ENCODE data around the gene SRSF1.

DNA sequence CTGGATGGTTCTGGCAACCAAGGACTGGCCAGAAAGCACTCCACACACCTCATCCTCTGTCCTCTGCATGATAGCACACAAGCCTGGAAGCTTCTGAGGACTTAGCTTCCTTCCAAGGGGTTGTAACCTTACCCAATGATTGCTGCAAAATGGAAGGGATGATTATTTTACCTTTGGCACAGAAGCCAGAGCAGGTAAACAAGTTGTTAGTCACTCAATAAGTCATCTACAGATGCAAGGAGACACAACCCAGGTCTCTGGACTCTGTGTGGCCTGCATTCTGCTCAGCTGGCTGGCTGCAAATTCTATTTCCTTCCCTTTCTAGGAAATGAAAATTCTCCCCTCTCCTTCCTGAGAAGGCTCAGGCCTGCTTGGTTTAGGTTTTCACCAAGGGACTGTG is 49.4 kb upstream of the SRSF1 start:
- TF ChIP-seq POLR2A (IDR thresholded peaks at IDR 0.05; ENCODE audit: low read length) (no peak), GATA1 (IDR thresholded peaks at IDR 0.05; ENCODE audit: low read depth, low read length) (no peak)
